ENCODE results near the gene LIN7A. TPM values are rescaled to one million over a fixed set of nuclear protein-coding genes. Genes with fewer than 3 reads are reported as not detected.

The LIN7A gene
- total RNA-seq, 6 donors from 2014 or later, result 7.9 to 32.5 (median 13.8) TPM

DNA sequence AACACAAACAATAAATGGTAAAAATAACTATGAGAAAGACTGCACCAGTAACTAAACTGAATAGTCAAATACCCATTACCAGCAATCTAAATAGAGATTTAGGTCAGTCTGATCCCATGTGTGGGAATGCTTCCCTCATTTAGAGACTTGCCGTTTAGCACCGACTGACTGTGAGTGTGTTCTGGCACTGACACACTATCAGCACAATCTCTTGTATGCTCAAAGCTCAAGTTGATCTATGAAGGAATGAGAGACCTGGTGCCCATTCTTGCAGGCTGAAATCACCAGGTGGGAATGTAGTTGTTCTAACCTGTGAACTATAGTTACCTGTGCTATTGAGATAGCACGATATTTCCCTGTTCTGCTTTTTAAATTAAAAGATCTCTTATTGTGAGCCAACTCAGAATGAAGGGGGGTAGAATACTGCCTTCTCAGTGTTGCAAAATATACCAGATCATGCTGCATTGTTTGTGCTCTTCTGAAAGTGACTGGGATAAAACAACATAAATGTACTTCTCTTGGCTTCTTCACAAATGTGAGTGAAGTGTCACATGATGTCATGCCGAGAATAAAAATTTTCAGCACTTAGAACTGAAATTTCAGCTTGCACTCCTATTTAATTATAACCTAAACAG, 99.6 kb downstream of the LIN7A start:
- peak; percentile 45 to 84 for ATAC-seq (ENCODE audit: low FRiP score in 2 of 2)
- peak in 1 of 4 donors; percentile 47 for TF ChIP-seq EP300 (IDR thresholded peaks at IDR 0.05)
- TF ChIP-seq POLR2AphosphoS5 (IDR thresholded peaks at IDR 0.05), result peak in 1 of 2 donors; percentile 19
- no peak for TF ChIP-seq POLR2A (IDR thresholded peaks at IDR 0.05)
- Histone ChIP-seq H3K9me3 (no peaks in the 10 kb centered on the region), H3K4me1 (peaks cover 0 to 2% (median 1%) of the 10 kb centered on the region in 4 donors), H3K4me3 (no peak overlapping the region), H3K27ac (peak overlapping the region in 1 of 4 donors; percentile 23), H3K27me3 (no peaks in the 10 kb centered on the region), H3K36me3 (no peaks in the 10 kb centered on the region)
- WGBS, 2 donors, result 52 to 54% methylated on average over 4 of the region's 4 CpGs
- peak in 1 of 2 donors; percentile 27 for DNase-seq

DNA sequence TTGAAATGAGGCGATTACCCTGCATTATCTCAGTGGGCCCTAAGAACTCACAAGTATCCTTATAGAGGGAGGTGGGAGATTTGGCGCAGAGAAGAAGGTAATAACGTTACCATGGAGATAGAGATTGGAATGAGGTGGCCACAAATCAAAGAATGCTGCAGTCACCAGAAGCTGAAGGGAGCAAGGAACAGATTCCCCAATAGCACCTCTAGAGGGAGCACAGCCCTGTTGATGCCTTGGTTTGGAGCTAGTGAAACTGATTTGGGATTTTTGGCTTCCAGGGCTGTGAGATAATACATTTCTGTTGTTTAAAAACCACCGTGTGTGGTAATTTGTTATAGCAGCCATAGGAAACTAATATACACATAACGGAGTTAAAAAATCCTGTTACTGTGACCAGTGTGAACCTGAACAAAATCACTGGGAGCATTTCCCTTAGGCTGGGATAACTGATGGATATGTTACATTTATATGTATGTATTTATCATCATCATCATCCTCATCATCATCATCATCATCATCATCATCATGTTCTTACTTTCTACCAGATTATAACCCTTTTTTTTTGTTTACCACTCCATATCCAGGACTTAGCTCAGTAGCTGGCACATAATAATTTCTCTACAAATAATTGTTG, 100.3 kb downstream of the LIN7A start:
- WGBS, 2 donors, result 32 to 40% methylated on average over 5 of the region's 5 CpGs
- Histone ChIP-seq H3K4me1 (peaks cover 0 to 2% (median 1%) of the 10 kb centered on the region in 4 donors), H3K36me3 (no peaks in the 10 kb centered on the region), H3K27ac (peak overlapping the region in 1 of 4 donors; percentile 23), H3K4me3 (no peak overlapping the region), H3K9me3 (no peaks in the 10 kb centered on the region), H3K27me3 (no peaks in the 10 kb centered on the region)
- peak in 1 of 2 donors; percentile 42 for DNase-seq
- no peak for TF ChIP-seq POLR2AphosphoS5 (IDR thresholded peaks at IDR 0.05)
- TF ChIP-seq POLR2A (IDR thresholded peaks at IDR 0.05), result no peak
- TF ChIP-seq, protein P1, sequence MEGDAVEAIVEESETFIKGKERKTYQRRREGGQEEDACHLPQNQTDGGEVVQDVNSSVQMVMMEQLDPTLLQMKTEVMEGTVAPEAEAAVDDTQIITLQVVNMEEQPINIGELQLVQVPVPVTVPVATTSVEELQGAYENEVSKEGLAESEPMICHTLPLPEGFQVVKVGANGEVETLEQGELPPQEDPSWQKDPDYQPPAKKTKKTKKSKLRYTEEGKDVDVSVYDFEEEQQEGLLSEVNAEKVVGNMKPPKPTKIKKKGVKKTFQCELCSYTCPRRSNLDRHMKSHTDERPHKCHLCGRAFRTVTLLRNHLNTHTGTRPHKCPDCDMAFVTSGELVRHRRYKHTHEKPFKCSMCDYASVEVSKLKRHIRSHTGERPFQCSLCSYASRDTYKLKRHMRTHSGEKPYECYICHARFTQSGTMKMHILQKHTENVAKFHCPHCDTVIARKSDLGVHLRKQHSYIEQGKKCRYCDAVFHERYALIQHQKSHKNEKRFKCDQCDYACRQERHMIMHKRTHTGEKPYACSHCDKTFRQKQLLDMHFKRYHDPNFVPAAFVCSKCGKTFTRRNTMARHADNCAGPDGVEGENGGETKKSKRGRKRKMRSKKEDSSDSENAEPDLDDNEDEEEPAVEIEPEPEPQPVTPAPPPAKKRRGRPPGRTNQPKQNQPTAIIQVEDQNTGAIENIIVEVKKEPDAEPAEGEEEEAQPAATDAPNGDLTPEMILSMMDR (IDR thresholded peaks at IDR 0.05), result peak in 5 of 6 experiments; percentile 29 to 54 (median 38)
- peak; percentile 81 to 86 for ATAC-seq (ENCODE audit: low FRiP score in 2 of 2)

DNA sequence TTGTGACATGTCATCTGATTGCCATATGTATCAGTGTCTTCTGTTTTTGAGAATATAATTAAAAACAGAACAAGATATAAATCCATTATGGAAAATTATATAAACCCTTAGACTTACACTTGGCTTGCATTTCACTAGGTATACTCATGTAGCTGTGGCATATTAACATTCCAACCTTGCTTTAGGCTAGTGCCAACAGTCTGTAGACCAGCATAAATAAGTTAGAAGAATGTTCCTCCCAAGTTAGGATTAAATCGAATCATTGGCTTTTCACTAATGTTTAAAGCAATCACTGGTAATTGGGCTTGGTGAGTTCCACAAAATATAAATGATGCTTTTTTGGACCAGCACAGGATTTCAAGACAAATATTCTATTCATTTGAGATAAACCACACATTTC, 103.0 kb downstream of the LIN7A start:
- H3K9me3 ChIP-seq, result no peaks in the 10 kb centered on the region
- 0 to 40% methylated on average over 1 of the region's 1 CpG for WGBS, 2 donors
- no peaks in the 10 kb centered on the region for H3K27me3 ChIP-seq
- no peak overlapping the region for H3K27ac ChIP-seq
- ATAC-seq (ENCODE audit: low FRiP score in 2 of 2), result no peak
- no peak for DNase-seq
- TF ChIP-seq EP300 (IDR thresholded peaks at IDR 0.05) (no peak), POLR2A (IDR thresholded peaks at IDR 0.05) (no peak), POLR2AphosphoS5 (IDR thresholded peaks at IDR 0.05) (no peak)
- TF ChIP-seq, protein P1 (IDR thresholded peaks at IDR 0.05), result no peak
- peaks cover 0 to 2% (median 1%) of the 10 kb centered on the region in 4 donors for H3K4me1 ChIP-seq
- H3K36me3 ChIP-seq, result no peaks in the 10 kb centered on the region
- H3K4me3 ChIP-seq, result no peak overlapping the region

DNA sequence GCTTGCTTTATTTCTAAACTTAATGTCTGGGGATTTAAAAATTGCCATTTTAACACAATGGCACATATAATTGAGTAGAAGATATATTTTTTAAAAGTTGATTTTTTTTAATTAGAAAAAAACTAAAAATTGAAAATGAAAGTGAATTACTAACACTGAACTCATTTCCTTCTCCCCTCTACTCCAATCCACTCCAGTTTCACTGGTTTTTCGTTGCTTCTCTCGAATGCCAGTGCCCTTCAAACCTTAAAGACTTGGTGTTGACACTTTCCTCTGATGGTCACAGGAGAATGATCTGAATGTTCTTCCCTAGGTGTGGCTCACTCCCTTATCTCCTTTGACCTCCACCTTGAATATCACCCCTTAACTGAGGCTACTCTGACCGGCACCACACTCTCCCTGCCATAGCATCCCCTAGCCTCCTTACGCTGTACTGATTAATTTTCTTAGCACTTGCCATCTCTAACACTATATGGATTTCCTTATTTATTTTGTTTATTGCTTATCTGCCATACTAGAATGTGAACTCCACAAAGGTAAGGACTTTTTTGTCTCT, 107.1 kb downstream of the LIN7A start:
- Histone ChIP-seq H3K9me3 (no peaks in the 10 kb centered on the region), H3K4me1 (no peaks in the 10 kb centered on the region), H3K27me3 (no peaks in the 10 kb centered on the region), H3K4me3 (no peak overlapping the region), H3K27ac (peak overlapping the region in 2 of 4 donors; percentile 14 to 27), H3K36me3 (no peaks in the 10 kb centered on the region)
- TF ChIP-seq, protein P1 (IDR thresholded peaks at IDR 0.05), result no peak
- TF ChIP-seq EP300 (IDR thresholded peaks at IDR 0.05) (no peak), POLR2A (IDR thresholded peaks at IDR 0.05) (no peak), POLR2AphosphoS5 (IDR thresholded peaks at IDR 0.05) (no peak)
- DNase-seq (no peak), ATAC-seq (ENCODE audit: low FRiP score in 2 of 2) (no peak)
- 76 to 86% methylated on average over 4 of the region's 4 CpGs for WGBS, 2 donors

DNA sequence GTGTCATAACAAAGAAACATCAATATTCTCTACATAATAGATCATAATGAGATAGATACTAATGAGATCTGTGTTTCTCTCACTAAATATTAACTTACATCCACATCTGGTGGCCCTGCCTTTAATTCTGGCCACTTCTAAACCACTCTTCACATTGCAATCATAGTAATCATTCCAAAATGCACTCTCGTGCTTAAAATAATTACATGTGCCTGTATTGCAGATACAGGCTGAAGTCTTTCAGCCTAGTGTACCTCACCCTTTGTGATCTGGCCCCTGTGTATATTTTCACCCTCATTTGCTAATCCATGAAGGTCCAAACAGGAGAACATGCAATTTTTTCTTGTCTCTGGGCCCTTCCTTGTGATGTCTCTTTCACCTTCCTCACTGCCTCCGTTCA, 108.0 kb downstream of the LIN7A start:
- 61 to 74% methylated on average over 2 of the region's 2 CpGs for WGBS, 2 donors
- peak in 1 of 2 donors; percentile 43 for ATAC-seq (ENCODE audit: low FRiP score in 2 of 2)
- H3K4me3 ChIP-seq, result no peak overlapping the region
- no peaks in the 10 kb centered on the region for H3K4me1 ChIP-seq
- no peak for DNase-seq
- H3K27ac ChIP-seq, result peak overlapping the region in 2 of 4 donors; percentile 6 to 27
- H3K27me3 ChIP-seq, result no peaks in the 10 kb centered on the region
- H3K36me3 ChIP-seq, result no peaks in the 10 kb centered on the region
- TF ChIP-seq, protein P1 (IDR thresholded peaks at IDR 0.05), result no peak
- no peak for TF ChIP-seq POLR2AphosphoS5 (IDR thresholded peaks at IDR 0.05)
- no peak for TF ChIP-seq POLR2A (IDR thresholded peaks at IDR 0.05)
- no peak for TF ChIP-seq EP300 (IDR thresholded peaks at IDR 0.05)
- no peaks in the 10 kb centered on the region for H3K9me3 ChIP-seq

Data from upper lobe of left lung (tissue), 6 donors.